SK-N-SH (cell line): Measurements from ENCODE around the gene RCN2. TPM values are rescaled to one million over a fixed set of nuclear protein-coding genes. Genes with fewer than 3 reads are reported as not detected.

ENCODE experiments used
- CTCF ChIA-PET: fragments of 300-600, 350-600 bp; formaldehyde crosslinking; extraction: SDS; loops from one replicate; lab custom pipeline; 2021; lab: Yijun Ruan, JAX
- POLR2A ChIA-PET: fragments of 350-600 bp; sonication (Branson Sonifier 250); formaldehyde crosslinking; extraction: SDS; loops from one replicate; lab custom pipeline; 2020; ENCODE audit warnings: antibody characterized with exemption, inconsistent platforms; lab: Yijun Ruan, JAX
- DNase-seq: peaks from one replicate; pipeline ENCODE4 v3.0.0; 2012
- H2AFZ ChIP-seq: fragments of 200-600 bp; sonication (generic); 2 replicates; pipeline ENCODE4 v1.8.1; 2016; ENCODE audit warnings: antibody characterized with exemption, mild to moderate bottlenecking, low read depth
- H3F3A ChIP-seq: fragments of 200-600 bp; sonication (generic); replicated peaks from 2 replicates; pipeline ENCODE3; 2016; ENCODE audit warnings: antibody characterized with exemption, mild to moderate bottlenecking; ENCODE audit not compliant: insufficient read depth
- H3K27ac ChIP-seq, 2 experiments: fragments of 200-500 bp in 1 of 2; fragments of 200-600 bp in 1 of 2; sonication (Bioruptor generic) in 1 of 2; sonication (generic), shearing (Covaris generic) in 1 of 2; 2 replicates each; pipeline versions ENCODE4 v1.5.1 to v1.6.1; 2014 to 2016; ENCODE audit warnings: low read depth in 2 of 2, inconsistent platforms in 1 of 2, low read length in 1 of 2, mild to moderate bottlenecking in 1 of 2, mixed read lengths in 1 of 2
- H3K27me3 ChIP-seq: fragments of 200-600 bp; sonication (generic), shearing (Covaris generic); 2 replicates; pipeline ENCODE4 v1.6.1; 2016; ENCODE audit warnings: mixed run types; ENCODE audit not compliant: insufficient read depth
- H3K36me3 ChIP-seq, 2 experiments: fragments of 200-500 bp in 1 of 2; fragments of 200-600 bp in 1 of 2; sonication (Bioruptor generic) in 1 of 2; sonication (generic) in 1 of 2; replicated peaks in 1 of 2; 2 replicates each; pipeline versions ENCODE3 to v1.5.1; 2014 to 2016; ENCODE audit warnings: low read length in 1 of 2, mild to moderate bottlenecking in 1 of 2; ENCODE audit not compliant: insufficient read depth in 2 of 2, control insufficient read depth in 1 of 2
- H3K4me1 ChIP-seq, 2 experiments: fragments of 200-500 bp in 1 of 2; fragments of 200-600 bp in 1 of 2; sonication (Bioruptor generic) in 1 of 2; sonication (generic), shearing (Covaris generic) in 1 of 2; 2 replicates each; pipeline versions ENCODE4 v1.5.1 to v1.6.1; 2014 to 2016; ENCODE audit warnings: low read depth in 1 of 2, low read length in 1 of 2, mixed run types in 1 of 2; ENCODE audit not compliant: insufficient read depth in 2 of 2, control insufficient read depth in 1 of 2
- H3K4me2 ChIP-seq: fragments of 200-600 bp; sonication (generic), shearing (Covaris generic); 2 replicates; pipeline ENCODE4 v1.6.1; 2017; ENCODE audit warnings: mixed run types
- H3K4me3 ChIP-seq, 2 experiments: fragments of 200-500 bp in 1 of 2; fragments of 200-600 bp in 1 of 2; sonication (Bioruptor generic) in 1 of 2; sonication (generic), shearing (Covaris generic) in 1 of 2; 2 replicates each; pipeline versions ENCODE4 v1.5.1 to v1.8.1; 2014 to 2016; ENCODE audit warnings: low read depth in 2 of 2, inconsistent platforms in 1 of 2, low read length in 1 of 2, mild to moderate bottlenecking in 1 of 2, mixed read lengths in 1 of 2, moderate library complexity in 1 of 2
- H3K79me2 ChIP-seq: fragments of 200-600 bp; sonication (generic); 2 replicates; pipeline ENCODE4 v1.8.1; 2017; ENCODE audit warnings: mild to moderate bottlenecking; ENCODE audit not compliant: insufficient read depth
- H3K9ac ChIP-seq: fragments of 200-600 bp; sonication (generic); 2 replicates; pipeline ENCODE4 v1.6.1; 2017; ENCODE audit warnings: mixed run types
- H3K9me2 ChIP-seq: fragments of 200-600 bp; sonication (generic); 2 replicates; pipeline ENCODE4 v1.6.1; 2017; ENCODE audit warnings: mixed run types
- H3K9me3 ChIP-seq: fragments of 200-600 bp; sonication (generic); 2 replicates; pipeline ENCODE4 v1.6.1; 2017; ENCODE audit warnings: mixed run types, mild to moderate bottlenecking, moderate library complexity
- H4K20me1 ChIP-seq: fragments of 200-600 bp; sonication (generic); 2 replicates; pipeline ENCODE4 v1.6.1; 2017; ENCODE audit warnings: mild to moderate bottlenecking, mixed run types; ENCODE audit not compliant: insufficient read depth
- CTCF ChIP-seq: fragments of 200-600 bp; sonication (generic); IDR thresholded peaks from 2 replicates; pipeline ENCODE4 v1.6.1; 2017; ENCODE audit warnings: antibody characterized with exemption, mild to moderate bottlenecking, moderate library complexity
- FOXM1 ChIP-seq: IDR thresholded peaks from 2 replicates; pipeline ENCODE4 v1.4.0; 2012; ENCODE audit warnings: low read depth, mild to moderate bottlenecking
- GABPA ChIP-seq: IDR thresholded peaks from 2 replicates; pipeline ENCODE4 v1.4.0; 2012; ENCODE audit warnings: low read depth, mild to moderate bottlenecking
- IRF3 ChIP-seq: fragments of 150-350 bp; IDR thresholded peaks from 2 replicates; pipeline ENCODE4 v1.6.1; 2016; ENCODE audit warnings: mild to moderate bottlenecking, low read depth, low read length
- MEF2A ChIP-seq: IDR thresholded peaks from 2 replicates; pipeline ENCODE4 v1.4.0; 2012; ENCODE audit warnings: low read depth, borderline replicate concordance
- MXI1 ChIP-seq: IDR thresholded peaks from 2 replicates; pipeline ENCODE4 v1.6.1; 2012; ENCODE audit warnings: mild to moderate bottlenecking, low read depth, low read length, improper control_type of control experiment
- NFIC ChIP-seq: IDR thresholded peaks from 2 replicates; pipeline ENCODE4 v1.4.0; 2012; ENCODE audit warnings: borderline replicate concordance
- NRF1 ChIP-seq: IDR thresholded peaks from 2 replicates; pipeline ENCODE4 v1.6.1; 2012; ENCODE audit warnings: low read depth, mild to moderate bottlenecking, low read length
- POLR2AphosphoS5 ChIP-seq: IDR thresholded peaks from 2 replicates; pipeline ENCODE4 v1.6.1; 2012; ENCODE audit warnings: low read depth, low read length
- RAD21 ChIP-seq: IDR thresholded peaks from 2 replicates; pipeline ENCODE4 v1.6.1; 2012; ENCODE audit warnings: mild to moderate bottlenecking, low read length
- REST ChIP-seq: IDR thresholded peaks from 2 replicates; pipeline ENCODE4 v1.6.1; 2012; ENCODE audit warnings: mild to moderate bottlenecking, low read depth, low read length, moderate library complexity
- SIN3A ChIP-seq: IDR thresholded peaks from 2 replicates; pipeline ENCODE4 v1.6.1; 2012; ENCODE audit warnings: low read depth, mild to moderate bottlenecking, low read length, moderate library complexity, borderline replicate concordance
- SMC3 ChIP-seq: IDR thresholded peaks from 2 replicates; pipeline ENCODE4 v1.6.1; 2012; ENCODE audit warnings: low read depth, low read length, improper control_type of control experiment
- TAF1 ChIP-seq: IDR thresholded peaks from 2 replicates; pipeline ENCODE4 v1.6.1; 2012; ENCODE audit warnings: low read depth, mild to moderate bottlenecking, low read length, moderate library complexity, borderline replicate concordance
- WGBS: methylation state at CpG from one replicate; pipeline ENCODE4 v1.1.6; 2017; ENCODE audit warnings: low lambda C conversion rate; 5-methylcytosine and 5-hydroxymethylcytosine counted together
- polyA plus RNA-seq, 3 experiments: library from polyadenylated mRNA; depleted of rRNA; stranded (reverse); fragments of >200 nt; gene quantifications; 2 replicates each; pipeline ENCODE4 v1.2.3, GENCODE V29; 2012
- TF ChIP-seq, protein P1 (sequence below): IDR thresholded peaks from 2 replicates; pipeline ENCODE4 v1.4.0; 2012; ENCODE audit warnings: low read depth, borderline replicate concordance
- TF ChIP-seq, protein P2 (sequence below): IDR thresholded peaks from 2 replicates; pipeline ENCODE4 v1.4.0; 2012; ENCODE audit warnings: low read depth

The RCN2 gene
- polyA plus RNA-seq, 1 of the 3 experiments (the other 2 are of a cell fraction), result 78.6 TPM

- no peak for TF ChIP-seq REST
- no peak for TF ChIP-seq FOXM1
- TF ChIP-seq POLR2AphosphoS5, result no peak
- TF ChIP-seq SIN3A, result no peak
- no peak for TF ChIP-seq NRF1
- TF ChIP-seq, protein P1, sequence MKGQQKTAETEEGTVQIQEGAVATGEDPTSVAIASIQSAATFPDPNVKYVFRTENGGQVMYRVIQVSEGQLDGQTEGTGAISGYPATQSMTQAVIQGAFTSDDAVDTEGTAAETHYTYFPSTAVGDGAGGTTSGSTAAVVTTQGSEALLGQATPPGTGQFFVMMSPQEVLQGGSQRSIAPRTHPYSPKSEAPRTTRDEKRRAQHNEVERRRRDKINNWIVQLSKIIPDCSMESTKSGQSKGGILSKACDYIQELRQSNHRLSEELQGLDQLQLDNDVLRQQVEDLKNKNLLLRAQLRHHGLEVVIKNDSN, result no peak
- TF ChIP-seq, all 33 proteins: peak for 0
Measured at GRCh38 chr15:76947454-76947853, 15.9 kb downstream of the RCN2 start (continued).

DNA sequence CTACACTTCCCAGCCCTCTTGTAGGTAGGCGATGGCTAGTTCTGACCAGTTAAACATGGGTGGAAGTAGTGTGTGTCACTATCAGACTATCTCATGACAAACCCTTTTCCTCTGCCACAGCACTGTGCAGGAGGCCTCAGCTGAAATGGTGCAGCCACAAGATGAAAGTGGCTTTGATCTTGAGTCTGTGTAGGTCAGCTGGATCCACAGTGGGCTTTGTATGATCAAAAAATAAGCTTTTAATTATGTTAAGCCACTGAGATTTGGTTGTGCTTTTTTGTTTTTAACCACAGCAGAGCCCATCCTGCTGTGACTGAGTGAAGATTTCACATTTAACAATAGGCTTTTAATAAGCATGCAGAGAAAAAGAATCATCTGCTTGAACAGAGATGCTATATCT, 19.7 kb downstream of the RCN2 start:
- H3F3A ChIP-seq, result no peaks in the 10 kb centered on the region
- H2AFZ ChIP-seq, result no peak overlapping the region
- no peaks in the 10 kb centered on the region for H3K9me3 ChIP-seq
- H3K36me3 ChIP-seq, result peaks cover 30 to 40% of the 10 kb centered on the region in 2 experiments
- no peak overlapping the region for H3K9ac ChIP-seq
- ChIA-PET CTCF (no interaction called here), POLR2A (no interaction called here)
- no peaks in the 10 kb centered on the region for H3K79me2 ChIP-seq
- 87% methylated on average over 1 of the region's 1 CpG for WGBS
- H3K27me3 ChIP-seq, result no peaks in the 10 kb centered on the region
- no peaks in the 10 kb centered on the region for H3K9me2 ChIP-seq
- H3K4me3 ChIP-seq, result no peak overlapping the region
- no peak for DNase-seq
- TF ChIP-seq GABPA (no peak), MEF2A (no peak), FOXM1 (no peak), SMC3 (no peak), TAF1 (no peak), NRF1 (no peak), NFIC (no peak), RAD21 (no peak), IRF3 (no peak), MXI1 (no peak), CTCF (no peak), POLR2AphosphoS5 (no peak)
- TF ChIP-seq, protein P2, sequence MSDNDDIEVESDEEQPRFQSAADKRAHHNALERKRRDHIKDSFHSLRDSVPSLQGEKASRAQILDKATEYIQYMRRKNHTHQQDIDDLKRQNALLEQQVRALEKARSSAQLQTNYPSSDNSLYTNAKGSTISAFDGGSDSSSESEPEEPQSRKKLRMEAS, result no peak
- TF ChIP-seq, all 33 proteins: peak for 0
- Histone ChIP-seq H3K4me1 (no peaks in the 10 kb centered on the region; a peak in 1 of 4 replicates), H3K27ac (no peak overlapping the region), H3K4me2 (no peak overlapping the region), H4K20me1 (no peaks in the 10 kb centered on the region)
